Measurements from ENCODE around the gene AP3B1. TPM values are rescaled to one million over a fixed set of nuclear protein-coding genes. Genes with fewer than 3 reads are reported as not detected.
"Not testable (repeated sequence)": the region's sequence is repeated elsewhere in the genome, so short reads cannot be mapped to it uniquely, and the experiment has no call there.

The AP3B1 gene
- total RNA-seq, 1 donor from 2014 or later, result 47.6 TPM

- DNase-seq, result no peak
Observed at GRCh38 chr5:78151594-78152271, 142.8 kb downstream of the AP3B1 start.

GRCh38 chr5:78137290-78137689 is 157.2 kb downstream of the AP3B1 start:
- no peak for DNase-seq

- no peak for DNase-seq
Observed at GRCh38 chr5:78133423-78133822, 161.1 kb downstream of the AP3B1 start.

GRCh38 chr5:78132507-78132906 is 162.0 kb downstream of the AP3B1 start:
- no peak for DNase-seq

- no peak for DNase-seq
Observed at GRCh38 chr5:78129597-78129996, 164.9 kb downstream of the AP3B1 start.

GRCh38 chr5:78127875-78128274 is 166.6 kb downstream of the AP3B1 start:
- DNase-seq, result no peak

GRCh38 chr5:78126536-78126935 is 168.0 kb downstream of the AP3B1 start:
- no peak for DNase-seq

GRCh38 chr5:78116167-78116566 is 178.3 kb downstream of the AP3B1 start:
- DNase-seq, result no peak

- peak; percentile 5 for DNase-seq
Observed at GRCh38 chr5:78113689-78114264, 180.7 kb downstream of the AP3B1 start.

GRCh38 chr5:78112931-78113330 is 181.6 kb downstream of the AP3B1 start:
- DNase-seq, result no peak

- DNase-seq, result no peak
Observed at GRCh38 chr5:78109891-78110324, 184.6 kb downstream of the AP3B1 start.

GRCh38 chr5:78108564-78108963 is 185.9 kb downstream of the AP3B1 start:
- DNase-seq, result no peak

GRCh38 chr5:78103232-78103918 is 191.1 kb downstream of the AP3B1 start:
- DNase-seq, result peak; percentile 28

- DNase-seq, result no peak
Observed at GRCh38 chr5:78102500-78102899, 192.0 kb downstream of the AP3B1 start.

- DNase-seq, result no peak
Observed at GRCh38 chr5:78095125-78095524, 199.4 kb downstream of the AP3B1 start.

GRCh38 chr5:78090002-78090401 is 204.5 kb downstream of the AP3B1 start:
- no peak for DNase-seq

- DNase-seq, result no peak
Observed at GRCh38 chr5:78078858-78079257, 215.6 kb downstream of the AP3B1 start.

GRCh38 chr5:78077369-78078068 is 217.0 kb downstream of the AP3B1 start:
- DNase-seq, result no peak

GRCh38 chr5:78076351-78076750 is 218.1 kb downstream of the AP3B1 start:
- no peak for DNase-seq

- no peak for DNase-seq
Observed at GRCh38 chr5:78075301-78075700, 219.2 kb downstream of the AP3B1 start.

GRCh38 chr5:78070691-78071090 is 223.8 kb downstream of the AP3B1 start:
- not testable (repeated sequence) for DNase-seq

GRCh38 chr5:78067581-78067980 is 226.9 kb downstream of the AP3B1 start:
- DNase-seq, result not testable (repeated sequence)

- not testable (repeated sequence) for DNase-seq
Observed at GRCh38 chr5:78066722-78067121, 227.8 kb downstream of the AP3B1 start.

All from tongue (tissue), 2 donors.